A673 (cell line): Measurements from ENCODE around the gene GPR149.

Source experiments
- CTCF ChIP-seq: fragments of 300-800, 200-600 bp; sonication (generic); conservative IDR thresholded peaks from 2 replicates; pipeline ENCODE4 v1.5.1; 2017; ENCODE audit warnings: low read depth, mild to moderate bottlenecking, antibody characterized with exemption, low read length, moderate library complexity, mixed read lengths
- EZH2 ChIP-seq: fragments of 200-600 bp; sonication (generic); IDR thresholded peaks from 2 replicates; pipeline ENCODE4 v1.6.1; 2017; ENCODE audit warnings: borderline replicate concordance, low read depth, mild to moderate bottlenecking, mixed read lengths, antibody characterized with exemption, low read length; ENCODE audit not compliant: poor library complexity, severe bottlenecking

GRCh38 chr3:154323891-154324738 is 105.9 kb downstream of the GPR149 start, which contains the start of gene DHX36:
- TF ChIP-seq CTCF (no peak), EZH2 (no peak)
